ENCODE data around the gene DNM1L. TPM values are rescaled to one million over a fixed set of nuclear protein-coding genes. Genes with fewer than 3 reads are reported as not detected.
A peak's percentile ranks its signal among the peaks of the same experiment; 100 is the strongest.

DNM1L gene
- total and polyA plus RNA-seq, 2 donors from 2014 or later, result 30.5 to 66.2 TPM

GRCh38 chr12:32742133-32742532 is 63.0 kb downstream of the DNM1L start:
- intact Hi-C loops (cut with DNase I), result no loop called here
- TF ChIP-seq, protein P1, sequence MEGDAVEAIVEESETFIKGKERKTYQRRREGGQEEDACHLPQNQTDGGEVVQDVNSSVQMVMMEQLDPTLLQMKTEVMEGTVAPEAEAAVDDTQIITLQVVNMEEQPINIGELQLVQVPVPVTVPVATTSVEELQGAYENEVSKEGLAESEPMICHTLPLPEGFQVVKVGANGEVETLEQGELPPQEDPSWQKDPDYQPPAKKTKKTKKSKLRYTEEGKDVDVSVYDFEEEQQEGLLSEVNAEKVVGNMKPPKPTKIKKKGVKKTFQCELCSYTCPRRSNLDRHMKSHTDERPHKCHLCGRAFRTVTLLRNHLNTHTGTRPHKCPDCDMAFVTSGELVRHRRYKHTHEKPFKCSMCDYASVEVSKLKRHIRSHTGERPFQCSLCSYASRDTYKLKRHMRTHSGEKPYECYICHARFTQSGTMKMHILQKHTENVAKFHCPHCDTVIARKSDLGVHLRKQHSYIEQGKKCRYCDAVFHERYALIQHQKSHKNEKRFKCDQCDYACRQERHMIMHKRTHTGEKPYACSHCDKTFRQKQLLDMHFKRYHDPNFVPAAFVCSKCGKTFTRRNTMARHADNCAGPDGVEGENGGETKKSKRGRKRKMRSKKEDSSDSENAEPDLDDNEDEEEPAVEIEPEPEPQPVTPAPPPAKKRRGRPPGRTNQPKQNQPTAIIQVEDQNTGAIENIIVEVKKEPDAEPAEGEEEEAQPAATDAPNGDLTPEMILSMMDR (IDR thresholded peaks at IDR 0.05; ENCODE audit: borderline replicate concordance, extremely low read depth, insufficient read depth), result no peak
- no peaks in the 10 kb centered on the region for H3K4me1 ChIP-seq (ENCODE audit: control insufficient read depth in 2 of 3, insufficient read depth in 2 of 3, low read depth in 1 of 3, low read length in 3 of 3)
- H3K36me3 ChIP-seq (ENCODE audit: control insufficient read depth in 2 of 3, insufficient read depth in 3 of 3, low read length in 3 of 3), result peaks cover 9 to 38% (median 14%) of the 10 kb centered on the region in 3 donors
- DNase-seq (no peak), FAIRE-seq (no peak)
- H3K27ac ChIP-seq (ENCODE audit: low read depth in 2 of 2, low read length in 2 of 2), result no peak overlapping the region
- H3K4me3 ChIP-seq (ENCODE audit: low read length in 3 of 3), result no peak overlapping the region
- no peaks in the 10 kb centered on the region for H3K9me3 ChIP-seq (ENCODE audit: control insufficient read depth in 2 of 3, insufficient read depth in 1 of 3, low read length in 3 of 3)
- H3K9ac ChIP-seq (ENCODE audit: low read length in 3 of 3), result no peak overlapping the region
- no peaks in the 10 kb centered on the region for H3K27me3 ChIP-seq (ENCODE audit: control insufficient read depth, insufficient read depth, low read length)

DNA sequence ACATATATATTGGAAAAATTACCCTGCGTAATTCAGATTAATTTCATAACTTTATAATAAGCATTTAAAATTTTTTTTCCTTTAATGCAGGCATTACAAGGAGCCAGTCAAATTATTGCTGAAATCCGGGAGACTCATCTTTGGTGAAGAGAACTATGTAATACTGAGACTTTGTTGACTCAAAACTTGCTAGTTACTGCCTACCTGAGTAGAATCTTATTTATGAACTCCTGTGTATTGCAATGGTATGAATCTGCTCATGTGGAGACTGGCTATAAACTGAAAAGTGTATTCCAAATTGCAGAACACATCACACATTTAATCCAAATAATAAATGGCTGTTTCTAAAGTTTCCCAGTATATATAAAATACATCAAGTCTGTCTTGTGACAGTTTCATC is 64.2 kb downstream of the DNM1L start:
- Histone ChIP-seq H3K4me3 (ENCODE audit: low read length in 3 of 3) (no peak overlapping the region), H3K9me3 (ENCODE audit: control insufficient read depth in 2 of 3, insufficient read depth in 1 of 3, low read length in 3 of 3) (no peaks in the 10 kb centered on the region), H3K27me3 (ENCODE audit: control insufficient read depth, insufficient read depth, low read length) (no peaks in the 10 kb centered on the region), H3K36me3 (ENCODE audit: control insufficient read depth in 2 of 3, insufficient read depth in 3 of 3, low read length in 3 of 3) (peaks cover 9 to 39% (median 15%) of the 10 kb centered on the region in 3 donors), H3K4me1 (ENCODE audit: control insufficient read depth in 2 of 3, insufficient read depth in 2 of 3, low read depth in 1 of 3, low read length in 3 of 3) (no peaks in the 10 kb centered on the region), H3K9ac (ENCODE audit: low read length in 3 of 3) (no peak overlapping the region), H3K27ac (ENCODE audit: low read depth in 2 of 2, low read length in 2 of 2) (no peak overlapping the region)
- TF ChIP-seq, protein P1 (IDR thresholded peaks at IDR 0.05; ENCODE audit: borderline replicate concordance, extremely low read depth, insufficient read depth), result no peak
- no peak for FAIRE-seq
- DNase-seq, result no peak
- intact Hi-C loops (cut with DNase I), result no loop called here

DNA sequence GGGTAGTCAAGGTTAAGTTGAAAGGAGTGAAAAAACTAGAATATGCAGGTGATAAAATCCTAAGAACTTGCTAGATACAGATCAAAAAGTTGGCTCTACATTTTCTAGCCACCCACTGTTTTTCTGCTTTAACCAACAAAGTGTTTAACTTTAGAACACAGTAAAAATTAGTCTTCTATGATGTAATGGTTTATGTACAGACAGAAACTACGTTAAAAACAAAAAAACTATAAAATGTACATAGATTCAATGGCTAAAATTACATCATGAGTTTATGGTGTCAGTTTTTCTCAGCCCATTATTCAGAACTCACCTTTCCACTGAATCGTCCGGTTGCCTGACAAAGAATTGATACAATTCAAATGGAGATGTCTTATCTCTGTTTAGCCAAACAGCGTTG is 74.5 kb downstream of the DNM1L start:
- Histone ChIP-seq H3K9ac (ENCODE audit: low read length in 3 of 3) (no peak overlapping the region), H3K27ac (ENCODE audit: low read depth in 2 of 2, low read length in 2 of 2) (no peak overlapping the region)
- no peak for FAIRE-seq

More for the DNA sequence above, 74.5 kb downstream of the DNM1L start:
- peaks cover 6 to 17% (median 10%) of the 10 kb centered on the region in 3 donors for H3K36me3 ChIP-seq (ENCODE audit: control insufficient read depth in 2 of 3, insufficient read depth in 3 of 3, low read length in 3 of 3)
- DNase-seq, result no peak
- peaks cover 3 to 13% (median 11%) of the 10 kb centered on the region in 3 donors for H3K4me1 ChIP-seq (ENCODE audit: control insufficient read depth in 2 of 3, insufficient read depth in 2 of 3, low read depth in 1 of 3, low read length in 3 of 3)
- H3K27me3 ChIP-seq (ENCODE audit: control insufficient read depth, insufficient read depth, low read length), result no peaks in the 10 kb centered on the region
- H3K9me3 ChIP-seq (ENCODE audit: control insufficient read depth in 2 of 3, insufficient read depth in 1 of 3, low read length in 3 of 3), result no peaks in the 10 kb centered on the region
- H3K4me3 ChIP-seq (ENCODE audit: low read length in 3 of 3), result peak overlapping the region in 1 of 3 donors; percentile 98
- intact Hi-C loops (cut with DNase I), result no loop called here
- TF ChIP-seq, protein P1 (IDR thresholded peaks at IDR 0.05; ENCODE audit: borderline replicate concordance, extremely low read depth, insufficient read depth), result no peak
